Activated naive CD4-positive, alpha-beta T cell treated with anti-CD3 and anti-CD28 coated beads for 36 hours (primary cell): ENCODE results near the gene CUX1. TPM values are rescaled to one million over a fixed set of nuclear protein-coding genes. Genes with fewer than 3 reads are reported as not detected.
"Not testable (repeated sequence)": the region's sequence is repeated elsewhere in the genome, so short reads cannot be mapped to it uniquely, and the experiment has no call there.

Experiments
- CTCF ChIA-PET: fragments of 350-600 bp; sonication (Branson Sonifier 250); formaldehyde crosslinking; loops from one replicate; lab custom pipeline; 2021; ENCODE audit warnings: antibody characterized with exemption; lab: Charles Lee
- DNase-seq: peaks from one replicate; pipeline ENCODE4 v3.0.0-alpha.2; 2020
- H3K27ac Mint-ChIP-seq: one replicate; pipeline ENCODE4 v1.8.0; 2021; ENCODE audit warnings: mild to moderate bottlenecking, mixed read lengths
- H3K27me3 Mint-ChIP-seq: one replicate; pipeline ENCODE4 v1.8.0; 2021; ENCODE audit warnings: low read depth, mixed read lengths
- H3K36me3 Mint-ChIP-seq: one replicate; pipeline ENCODE4 v1.8.0; 2021; ENCODE audit warnings: low read depth, mixed read lengths
- H3K4me1 Mint-ChIP-seq: one replicate; pipeline ENCODE4 v1.8.0; 2021; ENCODE audit warnings: low read depth, mixed read lengths
- H3K4me3 Mint-ChIP-seq: one replicate; pipeline ENCODE4 v1.8.0; 2021; ENCODE audit warnings: mild to moderate bottlenecking, moderate library complexity, mixed read lengths
- H3K9me3 Mint-ChIP-seq: one replicate; pipeline ENCODE4 v1.8.0; 2021; ENCODE audit warnings: mixed read lengths
- intact Hi-C: fragments of 100-400 bp; cut with micrococcal nuclease; formaldehyde crosslinking; loops from one replicate; pipeline ENCODE4 v1.15.1; 2023
- total RNA-seq, 2 experiments: library from RNA; stranded (reverse); gene quantifications; one replicate each; pipeline ENCODE4 v1.2.3, GENCODE V29; 2021

Gene CUX1
- total RNA-seq, 2 experiments from 2014 or later = 22.2 to 25.5 TPM

- Mint-ChIP-seq H3K4me1 (peaks cover 17% of the 10 kb centered on the region), H3K36me3 (no peaks in the 10 kb centered on the region), H3K27me3 (no peaks in the 10 kb centered on the region), H3K4me3 (no peak overlapping the region), H3K27ac (no peak overlapping the region), H3K9me3 (no peaks in the 10 kb centered on the region)
- peak; percentile 37 for DNase-seq
- intact Hi-C loops = no loop called here
- CTCF ChIA-PET = interaction anchor here (0.6 kb wide), 1 partner anchor 98 kb away, joined by 3 read pairs; no protein-coding TSS in a partner anchor
Measured at GRCh38 chr7:102291056-102291915, 473.9 kb downstream of the CUX1 start.

GRCh38 chr7:102291916-102292267 is 474.5 kb downstream of the CUX1 start:
- intact Hi-C loops = no loop called here
- H3K27me3 Mint-ChIP-seq = no peaks in the 10 kb centered on the region
- CTCF ChIA-PET = no interaction called here
- no peak for DNase-seq
- peaks cover 17% of the 10 kb centered on the region for H3K4me1 Mint-ChIP-seq
- H3K4me3 Mint-ChIP-seq = no peak overlapping the region
- no peaks in the 10 kb centered on the region for H3K36me3 Mint-ChIP-seq
- no peak overlapping the region for H3K27ac Mint-ChIP-seq
- H3K9me3 Mint-ChIP-seq = no peaks in the 10 kb centered on the region

- Mint-ChIP-seq H3K4me1 (peaks cover 17% of the 10 kb centered on the region), H3K4me3 (no peak overlapping the region), H3K36me3 (no peaks in the 10 kb centered on the region), H3K27ac (no peak overlapping the region), H3K27me3 (no peaks in the 10 kb centered on the region), H3K9me3 (no peaks in the 10 kb centered on the region)
- CTCF ChIA-PET = interaction anchor here (0.7 kb wide), 1 partner anchor 755 kb away, joined by 6 read pairs; no protein-coding TSS in a partner anchor
- no peak for DNase-seq
- intact Hi-C loops = no loop called here
Measured at GRCh38 chr7:102292813-102293798, 475.7 kb downstream of the CUX1 start.

- H3K36me3 Mint-ChIP-seq = no peaks in the 10 kb centered on the region
- CTCF ChIA-PET = interaction anchor here (0.6 kb wide), 1 partner anchor 88 kb away, joined by 3 read pairs; no protein-coding TSS in a partner anchor
- peaks cover 11% of the 10 kb centered on the region for H3K4me1 Mint-ChIP-seq
- no peaks in the 10 kb centered on the region for H3K27me3 Mint-ChIP-seq
- no peak overlapping the region for H3K27ac Mint-ChIP-seq
- no peak for DNase-seq
- no peak overlapping the region for H3K4me3 Mint-ChIP-seq
- intact Hi-C loops = no loop called here
- H3K9me3 Mint-ChIP-seq = no peaks in the 10 kb centered on the region
Measured at GRCh38 chr7:102294589-102294988, 477.2 kb downstream of the CUX1 start.

- Mint-ChIP-seq H3K27ac (no peak overlapping the region), H3K4me3 (no peak overlapping the region), H3K27me3 (no peaks in the 10 kb centered on the region), H3K4me1 (peaks cover 10% of the 10 kb centered on the region), H3K36me3 (no peaks in the 10 kb centered on the region), H3K9me3 (no peaks in the 10 kb centered on the region)
- DNase-seq = no peak
- intact Hi-C loops = no loop called here
- CTCF ChIA-PET = no interaction called here
Measured at GRCh38 chr7:102295346-102296178, 478.1 kb downstream of the CUX1 start.

- CTCF ChIA-PET = no interaction called here
- H3K27me3 Mint-ChIP-seq = no peaks in the 10 kb centered on the region
- intact Hi-C loops = no loop called here
- no peaks in the 10 kb centered on the region for H3K36me3 Mint-ChIP-seq
- H3K27ac Mint-ChIP-seq = no peak overlapping the region
- H3K9me3 Mint-ChIP-seq = no peaks in the 10 kb centered on the region
- H3K4me1 Mint-ChIP-seq = peaks cover 10% of the 10 kb centered on the region
- DNase-seq = no peak
- H3K4me3 Mint-ChIP-seq = no peak overlapping the region
Measured at GRCh38 chr7:102296179-102296438, 478.7 kb downstream of the CUX1 start.

GRCh38 chr7:102296514-102296913 is 479.1 kb downstream of the CUX1 start:
- Mint-ChIP-seq H3K4me3 (no peak overlapping the region), H3K9me3 (no peaks in the 10 kb centered on the region), H3K27ac (no peak overlapping the region), H3K4me1 (peaks cover 6% of the 10 kb centered on the region), H3K36me3 (no peaks in the 10 kb centered on the region), H3K27me3 (no peaks in the 10 kb centered on the region)
- CTCF ChIA-PET = no interaction called here
- DNase-seq = no peak
- intact Hi-C loops = no loop called here

- Mint-ChIP-seq H3K4me1 (no peaks in the 10 kb centered on the region), H3K27ac (no peak overlapping the region), H3K4me3 (no peak overlapping the region), H3K9me3 (no peaks in the 10 kb centered on the region), H3K36me3 (no peaks in the 10 kb centered on the region), H3K27me3 (no peaks in the 10 kb centered on the region)
- intact Hi-C loops = no loop called here
- no peak for DNase-seq
- CTCF ChIA-PET = no interaction called here
Measured at GRCh38 chr7:102297487-102298218, 480.2 kb downstream of the CUX1 start.

GRCh38 chr7:102300643-102301221 is 483.3 kb downstream of the CUX1 start:
- no peak for DNase-seq
- intact Hi-C loops = no loop called here
- CTCF ChIA-PET = no interaction called here
- Mint-ChIP-seq H3K27ac (no peak overlapping the region), H3K9me3 (no peaks in the 10 kb centered on the region), H3K36me3 (no peaks in the 10 kb centered on the region), H3K4me1 (no peaks in the 10 kb centered on the region), H3K27me3 (no peaks in the 10 kb centered on the region), H3K4me3 (no peak overlapping the region)

GRCh38 chr7:102301367-102301766 is 483.9 kb downstream of the CUX1 start:
- CTCF ChIA-PET, H3K4me1 Mint-ChIP-seq, intact Hi-C loops, H3K4me3 Mint-ChIP-seq, H3K27me3 Mint-ChIP-seq, DNase-seq, H3K27ac Mint-ChIP-seq, H3K9me3 Mint-ChIP-seq, H3K36me3 Mint-ChIP-seq: not testable (repeated sequence)

- Mint-ChIP-seq H3K4me3 (no peak overlapping the region), H3K4me1 (peaks cover 4% of the 10 kb centered on the region), H3K36me3 (no peaks in the 10 kb centered on the region), H3K9me3 (no peaks in the 10 kb centered on the region), H3K27me3 (no peaks in the 10 kb centered on the region), H3K27ac (no peak overlapping the region)
- CTCF ChIA-PET = no interaction called here
- DNase-seq = no peak
- intact Hi-C loops = no loop called here
Measured at GRCh38 chr7:102302025-102302424, 484.6 kb downstream of the CUX1 start.
